IPS-NIHi7 (cell line): ENCODE measurements around the gene NME9.

Experiments
- DNase-seq: peaks from one replicate; pipeline ENCODE4 v3.0.0; 2012; ENCODE audit warnings: mixed read lengths; ENCODE audit errors: extremely low spot score

Gene NME9

DNA sequence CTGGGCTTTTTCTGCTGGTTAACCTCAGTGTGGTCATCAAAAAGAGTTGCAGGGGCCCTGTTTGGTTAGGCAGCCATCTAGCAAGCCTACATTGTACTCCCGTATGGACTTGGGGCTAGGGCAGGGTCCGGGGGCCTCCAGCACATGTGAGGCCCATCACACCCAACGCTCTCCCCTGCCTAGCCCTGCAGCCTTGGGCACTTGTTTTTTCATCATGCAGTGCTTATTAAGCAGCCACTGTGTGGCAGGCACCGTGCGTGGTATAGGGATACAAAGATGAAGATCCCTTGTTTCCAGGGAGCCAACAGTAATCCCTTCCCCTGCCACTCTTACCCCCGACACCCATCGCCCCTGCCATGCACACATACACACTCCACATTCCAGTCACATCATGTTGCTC lies 32.9 kb upstream of the NME9 start:
- no peak for DNase-seq

DNA sequence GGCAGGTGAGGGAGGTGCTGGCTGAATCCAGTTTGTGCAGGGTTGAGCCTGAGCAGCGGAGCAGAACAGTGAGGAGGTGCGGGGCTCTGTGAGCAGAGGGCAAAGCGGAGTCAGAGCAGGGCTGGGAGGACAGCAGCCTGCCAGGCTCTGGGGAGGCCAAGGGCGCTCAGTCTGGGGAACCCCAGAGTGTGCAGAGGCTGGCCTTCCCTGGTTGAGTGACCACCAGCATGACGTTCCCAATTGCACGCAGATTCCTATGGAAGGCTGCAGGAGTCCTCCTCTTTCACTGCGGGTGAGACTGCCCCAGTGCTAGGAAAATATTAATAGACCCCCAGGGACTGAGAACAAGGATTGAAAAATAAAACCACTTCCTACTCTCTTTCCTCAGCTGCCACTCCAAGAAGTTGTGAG lies 31.9 kb upstream of the NME9 start:
- no peak for DNase-seq

DNA sequence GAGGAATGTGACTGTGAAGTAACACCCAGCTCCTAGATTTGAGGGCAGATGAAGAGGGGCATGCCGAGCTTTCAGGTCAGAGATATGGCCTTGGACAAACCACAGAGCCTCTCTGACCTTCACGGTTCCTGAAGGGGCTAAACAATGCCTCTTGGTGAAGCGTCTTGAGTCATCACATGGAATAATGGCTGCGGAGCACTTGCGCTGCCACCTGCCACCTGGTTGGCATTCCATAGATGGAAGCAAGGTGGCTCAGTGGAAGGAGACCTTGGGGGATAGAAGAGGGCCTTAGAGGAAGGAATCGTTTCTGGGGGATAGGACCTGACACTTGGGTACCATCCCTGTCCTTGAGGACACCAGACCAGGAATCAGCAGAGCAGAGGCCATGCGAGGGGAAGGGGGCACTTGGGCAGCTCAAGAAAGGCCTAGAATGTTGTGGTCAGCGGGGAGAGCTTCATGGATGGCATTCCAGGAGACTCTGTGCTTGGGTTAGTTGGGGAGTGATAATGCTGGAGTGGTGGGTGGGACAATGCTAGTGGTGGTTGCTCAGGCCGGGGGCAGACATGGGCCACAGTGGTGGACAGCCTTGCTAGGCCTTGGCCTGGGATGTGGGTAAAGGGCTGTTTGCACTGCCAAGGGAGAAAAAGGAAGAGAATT lies 31.3 kb upstream of the NME9 start:
- no peak for DNase-seq

DNA sequence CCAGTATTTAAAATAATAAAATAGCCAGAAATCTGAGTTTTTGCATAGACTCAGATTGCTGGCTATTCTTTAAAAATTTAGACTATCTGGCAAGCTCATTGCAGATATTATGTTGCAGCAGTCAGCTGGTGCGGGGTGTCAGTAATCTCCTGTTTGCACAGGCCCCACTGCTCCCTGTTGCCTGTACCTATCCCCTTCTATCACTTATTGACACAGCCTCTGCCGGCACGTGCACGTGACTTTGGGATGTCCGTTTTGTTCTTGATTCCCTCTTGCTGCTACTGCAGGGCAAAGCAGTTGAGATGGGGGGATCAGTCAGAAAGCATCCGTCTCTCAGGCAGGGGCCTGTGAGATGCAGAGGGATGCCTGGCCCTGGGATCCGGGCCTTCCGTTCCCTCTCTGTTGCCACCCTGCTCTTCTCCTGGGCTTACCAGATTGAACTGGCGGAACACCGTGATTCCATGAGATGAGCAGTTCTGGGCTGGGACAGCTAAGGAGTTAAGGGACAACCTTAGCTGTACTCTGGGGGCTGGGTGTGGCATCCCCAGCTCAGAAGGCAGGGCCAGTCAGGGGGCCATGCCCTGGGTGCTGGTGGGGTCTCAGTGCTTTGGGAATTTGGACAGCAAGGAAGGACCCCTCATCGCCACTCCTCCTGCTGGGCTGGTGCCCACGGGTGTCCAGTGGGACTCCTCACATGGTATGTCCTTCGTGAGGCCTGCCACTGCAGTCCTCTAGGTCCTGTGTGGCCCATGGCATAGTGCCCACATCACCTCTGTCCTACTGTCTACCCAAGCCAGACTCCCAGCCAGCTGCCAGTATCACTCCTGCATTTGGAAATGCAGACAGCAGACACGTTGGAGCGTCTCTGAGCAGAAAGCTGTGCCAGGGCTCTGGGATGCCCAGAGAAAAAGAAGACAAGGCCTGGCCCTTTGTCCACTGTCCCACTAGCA lies 30.5 kb upstream of the NME9 start:
- DNase-seq, result no peak

DNA sequence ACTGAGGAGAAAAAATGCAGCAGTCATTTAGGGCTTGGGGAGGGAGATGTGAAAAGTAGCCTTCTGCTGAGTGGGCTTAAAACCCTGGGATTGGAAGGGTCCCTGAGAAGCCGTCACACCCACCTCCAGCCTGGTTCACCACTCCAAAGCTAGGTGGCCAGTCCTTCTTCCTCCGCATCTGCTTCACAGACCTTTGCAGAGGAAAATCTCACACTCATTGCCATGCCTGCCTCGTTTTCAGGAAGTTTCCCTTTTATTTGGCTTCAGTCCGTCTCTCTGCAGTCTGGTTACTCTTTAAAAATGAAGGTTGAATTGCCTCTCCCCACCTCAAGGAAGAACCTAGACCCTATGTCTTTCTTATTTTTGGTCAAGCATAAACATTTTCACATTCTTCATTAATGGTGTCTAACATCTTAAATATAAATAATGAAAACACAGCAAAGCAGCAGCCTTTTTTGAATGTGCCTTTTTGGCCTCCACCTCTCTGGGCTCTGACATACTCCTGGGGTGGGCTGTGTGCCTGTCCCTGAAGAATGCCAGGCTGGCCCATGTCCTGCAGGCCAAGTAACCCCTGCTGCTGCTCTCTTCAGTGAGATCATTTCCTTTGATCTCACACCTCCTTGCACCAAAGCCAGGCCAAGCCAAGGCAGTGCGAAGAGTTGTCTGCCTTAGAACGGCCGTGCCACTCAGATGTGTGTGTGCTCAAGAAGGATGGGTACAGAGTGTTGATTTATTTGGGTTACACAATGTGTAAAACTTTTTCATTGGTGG lies 29.7 kb upstream of the NME9 start:
- no peak for DNase-seq

- no peak for DNase-seq
Observed at GRCh38 chr3:138356730-138357405, 27.2 kb upstream of the NME9 start.

DNA sequence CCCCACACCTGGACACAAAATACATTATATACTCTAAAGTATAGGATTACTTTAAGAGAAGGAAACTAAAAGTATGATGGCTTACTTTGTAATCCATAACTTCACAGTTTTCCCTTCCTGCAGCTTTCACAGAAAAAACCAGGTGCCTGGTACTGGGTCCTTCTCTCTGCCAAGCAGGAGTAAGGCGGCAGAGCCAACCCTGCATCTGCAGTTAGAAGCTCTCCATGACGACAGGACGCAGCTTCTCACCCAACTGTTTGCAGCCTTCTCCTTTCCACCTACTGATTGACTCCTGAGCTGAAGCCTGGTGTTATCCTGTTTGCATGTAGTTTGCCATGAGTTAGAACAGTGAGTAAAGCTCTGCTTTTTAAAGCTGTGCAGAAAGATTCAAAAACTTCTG lies 25.4 kb upstream of the NME9 start:
- no peak for DNase-seq

DNA sequence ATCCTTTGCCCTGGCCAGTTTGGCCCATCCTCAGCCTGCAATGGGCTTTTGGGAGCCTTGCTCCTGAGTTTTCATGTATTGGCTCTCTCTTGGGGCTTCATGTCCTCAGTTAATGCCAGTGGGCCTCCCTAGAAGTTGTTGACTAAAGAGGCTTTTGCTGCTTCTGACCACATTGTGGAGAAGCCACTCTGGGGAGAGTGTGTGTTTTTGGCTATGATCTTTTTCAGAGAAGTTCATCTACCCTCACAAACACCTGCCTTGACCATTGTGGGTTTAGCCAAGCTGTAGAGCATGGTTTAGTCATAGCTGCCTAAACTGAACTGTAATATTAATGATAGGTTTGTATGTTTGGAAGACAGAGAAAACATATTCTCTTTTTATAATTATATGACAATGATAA lies 24.7 kb upstream of the NME9 start:
- DNase-seq, result no peak

- no peak for DNase-seq
Observed at GRCh38 chr3:138351916-138352550, 22.4 kb upstream of the NME9 start.

GRCh38 chr3:138351151-138351550 lies 21.5 kb upstream of the NME9 start:
- no peak for DNase-seq

- no peak for DNase-seq
Observed at GRCh38 chr3:138349926-138350665, 20.4 kb upstream of the NME9 start.

DNA sequence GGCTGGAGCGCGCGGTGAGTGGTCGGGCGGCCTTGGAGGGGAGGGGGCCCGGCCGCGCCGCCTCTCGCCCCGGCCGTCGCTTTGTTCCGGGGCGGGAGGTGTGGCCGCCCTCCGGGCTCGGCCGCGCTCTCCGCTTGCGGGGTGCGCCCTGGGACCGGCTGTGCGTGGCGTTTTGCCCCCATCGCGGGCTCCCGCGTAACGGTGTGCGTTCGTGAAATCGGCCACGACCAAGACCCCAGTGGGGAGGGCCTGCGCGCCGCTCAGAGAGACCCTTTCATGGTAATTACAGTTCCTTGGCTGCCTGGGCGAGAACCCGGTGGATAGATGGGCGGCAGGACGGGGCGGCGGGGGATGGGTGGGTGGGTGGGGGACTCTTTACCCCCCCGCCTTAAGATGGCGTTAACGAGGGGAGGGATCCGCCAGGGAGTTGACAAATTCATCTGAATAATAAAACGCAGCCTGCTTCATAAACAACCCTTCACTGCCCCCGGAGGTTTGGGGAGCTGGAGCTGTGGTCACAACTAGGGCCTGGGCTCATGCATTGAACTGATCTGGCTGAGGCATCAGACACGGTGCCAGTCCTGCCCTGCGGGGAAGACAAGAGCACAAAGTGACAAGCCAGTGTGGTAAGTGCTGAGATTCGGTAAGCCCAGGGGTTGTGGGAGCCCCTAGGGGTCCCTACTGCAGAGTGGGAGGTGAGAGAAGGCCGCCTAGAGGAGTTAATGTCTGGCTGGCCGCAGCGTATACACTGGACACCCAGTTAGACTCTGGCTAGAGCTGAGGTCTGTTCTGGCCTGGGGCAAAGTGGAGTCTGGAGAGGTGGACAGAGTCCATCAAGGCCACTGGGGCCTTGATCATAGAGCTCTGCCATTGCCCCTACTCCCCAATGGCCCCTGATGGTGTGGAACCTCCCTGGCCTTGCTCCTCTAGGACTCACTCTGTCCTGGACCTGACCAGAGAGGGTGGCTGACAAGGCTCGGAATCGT lies 19.4 kb upstream of the NME9 start:
- peak; percentile 46 for DNase-seq

DNA sequence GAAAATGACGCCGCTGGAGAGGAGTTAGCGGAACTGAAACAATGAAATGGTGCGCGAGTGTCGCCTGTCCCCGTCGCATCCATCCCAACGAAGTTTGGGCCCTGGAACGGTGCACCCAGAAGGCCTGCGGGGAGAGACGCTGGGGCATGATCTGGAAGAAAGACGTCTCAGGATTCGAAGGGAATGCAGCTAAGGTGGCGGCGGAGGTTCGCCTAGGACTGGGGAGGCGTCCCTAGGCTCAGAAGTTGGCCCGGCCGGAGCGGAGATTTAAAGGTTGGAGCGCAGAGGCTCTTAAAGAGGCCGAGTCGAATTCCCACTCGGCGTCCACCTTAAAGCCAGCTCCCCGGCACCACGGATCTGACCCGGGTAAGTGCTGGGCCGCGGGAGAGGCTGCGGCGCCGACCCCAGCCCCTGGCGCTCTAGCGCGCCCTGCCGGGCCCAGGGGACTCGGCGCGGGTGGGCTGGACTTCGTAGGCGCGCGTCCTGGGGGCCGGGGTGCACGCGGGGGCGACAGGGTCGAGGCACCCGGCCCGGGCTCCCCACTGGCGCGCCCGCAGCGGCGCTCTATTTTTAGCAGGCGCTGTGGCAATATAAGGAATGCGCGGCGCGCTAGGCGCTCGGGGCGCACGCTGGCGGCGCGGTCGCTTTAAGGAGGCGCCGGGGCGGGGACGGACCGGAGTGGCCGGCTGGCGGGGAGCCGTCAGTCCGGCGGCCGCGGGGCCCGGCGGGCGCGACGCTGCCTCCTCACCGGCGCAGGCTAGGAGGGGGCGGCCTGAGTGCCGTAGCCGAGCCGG lies 18.5 kb upstream of the NME9 start, which contains the start of gene MRAS:
MRAS (plus strand) TSS at position 620 of the 794 bp plus-strand sequence. CDS start 24,305 bp downstream, outside the sequence.
- peak; percentile 84 for DNase-seq

GRCh38 chr3:138344754-138345153 lies 15.1 kb upstream of the NME9 start:
- no peak for DNase-seq

DNA sequence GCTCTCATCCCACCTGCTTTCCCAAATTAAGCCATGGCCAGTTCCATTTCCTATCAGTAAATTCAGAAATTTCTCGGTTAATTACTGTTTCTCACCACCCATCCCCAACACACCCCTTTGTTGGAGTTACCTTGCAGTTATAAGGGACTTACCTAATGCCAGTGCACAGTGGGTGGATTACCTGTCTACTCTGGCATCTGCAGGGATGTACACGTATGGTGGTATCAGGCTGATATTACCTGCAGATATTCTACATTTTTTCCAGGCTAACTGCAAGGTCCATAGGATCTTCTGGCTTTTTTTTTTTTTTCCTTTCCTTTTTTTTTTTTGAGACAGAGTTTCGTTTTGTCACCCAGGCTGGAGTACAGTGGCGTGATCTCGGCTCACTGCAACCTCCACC lies 10.9 kb upstream of the NME9 start:
- no peak for DNase-seq

DNA sequence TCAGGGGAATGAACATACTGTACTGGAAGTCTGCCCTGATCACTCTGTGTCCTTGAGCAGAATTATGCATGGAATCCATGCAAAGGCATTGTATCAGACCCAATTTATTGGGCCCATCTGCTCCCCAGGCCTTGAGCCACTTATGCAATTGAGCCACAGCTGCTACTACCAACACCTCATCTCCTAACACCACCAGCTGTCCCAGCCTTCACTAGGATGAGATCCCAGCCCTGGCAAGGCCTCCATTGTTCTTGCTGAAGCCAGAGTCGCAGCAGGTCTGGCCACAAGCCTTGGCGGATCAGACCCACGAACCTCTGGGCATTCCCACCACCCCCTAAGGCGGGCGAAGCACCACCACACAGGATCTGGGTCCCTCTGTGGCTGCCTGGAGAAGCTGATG lies 9.2 kb upstream of the NME9 start:
- no peak for DNase-seq

DNA sequence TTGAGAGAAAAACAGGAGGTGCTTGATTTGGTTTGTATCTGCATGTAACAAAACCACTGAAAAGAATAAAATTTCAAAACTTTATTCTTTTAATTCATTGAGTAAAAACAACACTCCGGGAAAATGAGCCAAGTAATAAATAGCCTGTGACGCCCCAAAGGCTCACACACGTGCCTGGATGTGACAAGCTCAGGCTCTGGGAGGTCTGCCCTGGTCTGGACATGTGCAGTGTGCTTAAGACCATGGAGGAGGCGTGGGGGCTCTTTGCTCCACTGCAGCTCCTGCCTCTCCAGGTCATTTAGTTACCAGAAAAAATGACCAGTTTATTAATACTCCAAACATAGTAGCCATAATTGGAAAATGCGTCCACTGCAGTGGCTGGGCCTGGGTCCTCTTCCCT lies 8.6 kb upstream of the NME9 start:
- no peak for DNase-seq

DNA sequence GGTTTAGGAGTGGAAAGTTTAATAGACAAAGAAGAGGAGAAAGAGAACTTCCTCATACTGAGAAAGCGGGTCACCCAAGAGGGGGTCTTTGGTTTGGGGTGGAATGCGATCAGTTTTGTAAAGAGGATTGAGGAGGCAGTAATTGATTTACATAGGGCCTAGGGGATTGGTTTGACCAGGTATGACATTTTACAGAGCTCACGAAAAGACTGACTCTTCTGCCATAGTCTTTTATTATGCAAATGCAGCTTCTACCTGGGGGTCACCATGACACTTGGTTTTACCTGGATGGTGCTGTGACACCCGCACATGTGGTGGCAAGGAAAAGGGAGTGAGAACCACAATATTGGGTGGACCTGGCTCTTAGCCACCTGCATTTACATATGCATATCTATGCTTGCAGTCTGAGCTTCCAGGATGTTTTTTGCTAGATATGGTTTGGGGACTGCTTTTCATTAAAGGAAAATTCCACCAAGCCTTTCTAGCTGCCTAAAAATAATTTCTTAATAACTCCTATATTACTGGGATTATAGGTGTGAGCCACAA lies 6.9 kb upstream of the NME9 start:
- DNase-seq, result no peak
